Neural cell (in vitro differentiated cells): Measurements from ENCODE around the gene FGF16. TPM values are rescaled to one million over a fixed set of nuclear protein-coding genes. Genes with fewer than 3 reads are reported as not detected.

ENCODE experiments used
- H2AFZ ChIP-seq: fragments of 200-600, 300-800 bp; sonication (generic), shearing (Covaris generic); 2 replicates; pipeline ENCODE4 v1.6.0; 2014; ENCODE audit warnings: low read depth, mild to moderate bottlenecking, antibody characterized with exemption, low read length, moderate library complexity
- H3F3A ChIP-seq: fragments of 200-600 bp; shearing (Covaris generic); 2 replicates; pipeline ENCODE4 v1.6.1; 2016; ENCODE audit warnings: mild to moderate bottlenecking, moderate library complexity, mixed read lengths, antibody characterized with exemption, low read length; ENCODE audit not compliant: insufficient read depth, poor library complexity, severe bottlenecking
- H3K27ac ChIP-seq: fragments of 200-600, 300-800 bp; sonication (generic), shearing (Covaris generic); 2 replicates; pipeline ENCODE4 v1.5.1; 2014; ENCODE audit warnings: mild to moderate bottlenecking, low read length, moderate library complexity
- H3K27me3 ChIP-seq: fragments of 300-800, 200-600 bp; sonication (generic), shearing (Covaris generic); 2 replicates; pipeline ENCODE4 v1.6.0; 2014; ENCODE audit warnings: mild to moderate bottlenecking, low read depth, low read length, moderate library complexity; ENCODE audit not compliant: insufficient read depth
- H3K36me3 ChIP-seq: fragments of 300-800, 200-600 bp; sonication (generic), shearing (Covaris generic); 2 replicates; pipeline ENCODE4 v1.5.1; 2014; ENCODE audit warnings: mild to moderate bottlenecking, antibody characterized with exemption, low read length, moderate library complexity; ENCODE audit not compliant: insufficient read depth
- H3K4me2 ChIP-seq: fragments of 300-800, 200-600 bp; sonication (generic), shearing (Covaris generic); 2 replicates; pipeline ENCODE4 v1.6.0; 2014; ENCODE audit warnings: mild to moderate bottlenecking, low read length
- H3K4me3 ChIP-seq: fragments of 300-800, 200-600 bp; sonication (generic), shearing (Covaris generic); 2 replicates; pipeline ENCODE4 v1.5.1; 2014; ENCODE audit warnings: mild to moderate bottlenecking, low read length, moderate library complexity
- H3K79me2 ChIP-seq: fragments of 200-600 bp; shearing (Covaris generic); replicated peaks from 2 replicates; pipeline ENCODE4 v1.6.0; 2014; ENCODE audit warnings: mild to moderate bottlenecking, low read length, moderate library complexity; ENCODE audit not compliant: insufficient read depth
- H3K9ac ChIP-seq: fragments of 300-800, 200-600 bp; sonication (generic), shearing (Covaris generic); 2 replicates; pipeline ENCODE4 v1.6.1; 2016; ENCODE audit warnings: mild to moderate bottlenecking, low read length, mixed read lengths
- H3K9me2 ChIP-seq: fragments of 200-600 bp; shearing (Covaris generic); 2 replicates; pipeline ENCODE4 v1.6.1; 2016; ENCODE audit warnings: mild to moderate bottlenecking, low read length, mixed read lengths; ENCODE audit not compliant: insufficient read depth
- H3K9me3 ChIP-seq: fragments of 200-600, 300-800 bp; sonication (generic), shearing (Covaris generic); 2 replicates; pipeline ENCODE4 v1.6.1; 2016; ENCODE audit warnings: mild to moderate bottlenecking, mixed run types, low read length, moderate library complexity, mixed read lengths
- H4K20me1 ChIP-seq: fragments of 200-600 bp; shearing (Covaris generic); 2 replicates; pipeline ENCODE4 v1.6.1; 2016; ENCODE audit warnings: mild to moderate bottlenecking, mixed run types; ENCODE audit not compliant: insufficient read depth
- EP300 ChIP-seq: fragments of 450-650 bp; conservative IDR thresholded peaks from 2 replicates; pipeline ENCODE4 v1.6.1; 2014; ENCODE audit warnings: antibody characterized with exemption, mild to moderate bottlenecking, moderate library complexity; ENCODE audit not compliant: poor library complexity, severe bottlenecking
- EZH2 ChIP-seq: fragments of 200-600, 300-800 bp; shearing (Covaris generic), sonication (generic); IDR thresholded peaks from 2 replicates; pipeline ENCODE4 v1.6.1; 2014; ENCODE audit warnings: antibody characterized with exemption, low read length, borderline replicate concordance, mild to moderate bottlenecking; ENCODE audit not compliant: insufficient read depth, poor library complexity, severe bottlenecking
- MXI1 ChIP-seq: fragments of 450-650 bp; conservative IDR thresholded peaks from 2 replicates; pipeline ENCODE4 v1.6.1; 2014; ENCODE audit warnings: antibody characterized with exemption, mild to moderate bottlenecking; ENCODE audit not compliant: poor library complexity, severe bottlenecking
- POLR2AphosphoS5 ChIP-seq: IDR thresholded peaks from 2 replicates; pipeline ENCODE4 v1.6.1; 2012
- RAD21 ChIP-seq: fragments of 450-650 bp; conservative IDR thresholded peaks from 2 replicates; pipeline ENCODE4 v1.6.1; 2014; ENCODE audit warnings: antibody characterized with exemption, mild to moderate bottlenecking, moderate library complexity
- REST ChIP-seq: IDR thresholded peaks from 2 replicates; pipeline ENCODE4 v1.6.1; 2012; ENCODE audit warnings: borderline replicate concordance
- SMC3 ChIP-seq: fragments of 450-650 bp; conservative IDR thresholded peaks from 2 replicates; pipeline ENCODE4 v1.6.1; 2014; ENCODE audit warnings: antibody characterized with exemption, mild to moderate bottlenecking, moderate library complexity; ENCODE audit not compliant: poor library complexity
- TAF1 ChIP-seq: IDR thresholded peaks from 2 replicates; pipeline ENCODE4 v1.6.1; 2012; ENCODE audit warnings: low read depth
- polyA plus RNA-seq: library from polyadenylated mRNA; depleted of rRNA; stranded (reverse); fragments of >200 nt; gene quantifications from 2 replicates; pipeline ENCODE4 v1.2.3, GENCODE V29; 2014
- TF ChIP-seq, protein P1 (sequence below): fragments of 450-650 bp; IDR thresholded peaks from 2 replicates; pipeline ENCODE4 v1.5.1; 2014; ENCODE audit warnings: antibody characterized with exemption, mild to moderate bottlenecking, moderate library complexity; ENCODE audit not compliant: poor library complexity, severe bottlenecking

FGF16 gene
- polyA plus RNA-seq, 1 donor from 2014 or later, result not detected

GRCh38 chrX:77422891-77423648 lies 24.1 kb upstream of the FGF16 start:
- H3K36me3 ChIP-seq, result no peaks in the 10 kb centered on the region
- H3K4me3 ChIP-seq, result no peak overlapping the region
- H3K4me2 ChIP-seq, result no peak overlapping the region
- H2AFZ ChIP-seq, result no peak overlapping the region
- no peaks in the 10 kb centered on the region for H3K27me3 ChIP-seq
- H3K27ac ChIP-seq, result no peak overlapping the region
- H3K79me2 ChIP-seq, result no peaks in the 10 kb centered on the region
- H3K9me3 ChIP-seq, result no peaks in the 10 kb centered on the region
- TF ChIP-seq TAF1 (no peak), REST (no peak), MXI1 (no peak), POLR2AphosphoS5 (no peak), EP300 (no peak), RAD21 (no peak), EZH2 (no peak), SMC3 (no peak)
- TF ChIP-seq, protein P1, sequence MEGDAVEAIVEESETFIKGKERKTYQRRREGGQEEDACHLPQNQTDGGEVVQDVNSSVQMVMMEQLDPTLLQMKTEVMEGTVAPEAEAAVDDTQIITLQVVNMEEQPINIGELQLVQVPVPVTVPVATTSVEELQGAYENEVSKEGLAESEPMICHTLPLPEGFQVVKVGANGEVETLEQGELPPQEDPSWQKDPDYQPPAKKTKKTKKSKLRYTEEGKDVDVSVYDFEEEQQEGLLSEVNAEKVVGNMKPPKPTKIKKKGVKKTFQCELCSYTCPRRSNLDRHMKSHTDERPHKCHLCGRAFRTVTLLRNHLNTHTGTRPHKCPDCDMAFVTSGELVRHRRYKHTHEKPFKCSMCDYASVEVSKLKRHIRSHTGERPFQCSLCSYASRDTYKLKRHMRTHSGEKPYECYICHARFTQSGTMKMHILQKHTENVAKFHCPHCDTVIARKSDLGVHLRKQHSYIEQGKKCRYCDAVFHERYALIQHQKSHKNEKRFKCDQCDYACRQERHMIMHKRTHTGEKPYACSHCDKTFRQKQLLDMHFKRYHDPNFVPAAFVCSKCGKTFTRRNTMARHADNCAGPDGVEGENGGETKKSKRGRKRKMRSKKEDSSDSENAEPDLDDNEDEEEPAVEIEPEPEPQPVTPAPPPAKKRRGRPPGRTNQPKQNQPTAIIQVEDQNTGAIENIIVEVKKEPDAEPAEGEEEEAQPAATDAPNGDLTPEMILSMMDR, result no peak
- H3F3A ChIP-seq, result no peaks in the 10 kb centered on the region
- no peaks in the 10 kb centered on the region for H4K20me1 ChIP-seq
- no peaks in the 10 kb centered on the region for H3K9me2 ChIP-seq
- H3K9ac ChIP-seq, result no peak overlapping the region

DNA sequence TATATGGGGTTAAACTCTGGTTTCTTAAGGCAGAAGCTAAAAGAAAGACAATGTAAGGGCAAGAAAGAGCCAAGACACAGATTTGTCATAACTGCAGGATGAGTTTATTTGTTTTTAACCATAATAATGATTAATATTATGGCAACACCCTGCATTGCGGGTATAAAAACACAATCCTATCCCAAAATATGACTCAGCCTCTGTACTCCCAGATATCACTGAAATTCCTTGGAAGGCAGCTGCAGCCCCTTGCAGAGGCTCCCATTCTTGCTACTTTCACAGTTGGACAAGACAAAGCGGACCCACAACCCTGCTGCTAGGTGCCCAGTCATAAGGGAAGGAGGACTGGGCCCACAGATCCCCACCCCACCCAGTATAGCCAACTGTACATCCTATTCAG lies 20.4 kb upstream of the FGF16 start:
- Histone ChIP-seq H3K9ac (no peak overlapping the region), H4K20me1 (no peaks in the 10 kb centered on the region), H3K9me3 (no peaks in the 10 kb centered on the region), H3K4me2 (no peak overlapping the region), H2AFZ (no peak overlapping the region), H3K4me3 (no peak overlapping the region), H3K36me3 (no peaks in the 10 kb centered on the region), H3K27ac (no peak overlapping the region), H3K79me2 (no peaks in the 10 kb centered on the region), H3K27me3 (no peaks in the 10 kb centered on the region), H3K9me2 (no peaks in the 10 kb centered on the region), H3F3A (no peaks in the 10 kb centered on the region)
- no peak for TF ChIP-seq POLR2AphosphoS5
- TF ChIP-seq RAD21, result no peak
- TF ChIP-seq, protein P1, result no peak
- no peak for TF ChIP-seq SMC3
- no peak for TF ChIP-seq MXI1
- no peak for TF ChIP-seq EZH2
- TF ChIP-seq EP300, result no peak
- TF ChIP-seq TAF1, result no peak
- no peak for TF ChIP-seq REST
